Smooth muscle cell (in vitro differentiated cells): Measurements from ENCODE around the gene IL1RAPL2. TPM values are rescaled to one million over a fixed set of nuclear protein-coding genes. Genes with fewer than 3 reads are reported as not detected.

ENCODE experiments used
- DNase-seq: peaks from one replicate; lab custom pipeline; 2025; ENCODE audit not compliant: unreplicated experiment; lab: John Stamatoyannopoulos, UW
- H2AFZ ChIP-seq: fragments of 200-600 bp; sonication (generic); 2 replicates; pipeline ENCODE4 v1.6.0; 2016; ENCODE audit warnings: antibody characterized with exemption, low read depth, mild to moderate bottlenecking
- H3F3A ChIP-seq: fragments of 200-600 bp; sonication (generic); 2 replicates; pipeline ENCODE4 v1.6.0; 2017; ENCODE audit warnings: antibody characterized with exemption, low read depth
- H3K27ac ChIP-seq: fragments of 200-600 bp; sonication (generic); 2 replicates; pipeline ENCODE4 v1.5.1; 2016; ENCODE audit warnings: low read depth, mild to moderate bottlenecking
- H3K27me3 ChIP-seq: fragments of 200-600 bp; sonication (generic); 2 replicates; pipeline ENCODE4 v1.6.1; 2016; ENCODE audit warnings: low read depth, mild to moderate bottlenecking
- H3K36me3 ChIP-seq: fragments of 200-600 bp; sonication (generic); 2 replicates; pipeline ENCODE4 v1.5.1; 2016; ENCODE audit warnings: low read depth
- H3K4me1 ChIP-seq: fragments of 200-600 bp; sonication (generic); 2 replicates; pipeline ENCODE4 v1.5.1; 2016; ENCODE audit warnings: low read depth
- H3K4me2 ChIP-seq: fragments of 200-600 bp; sonication (generic); 2 replicates; pipeline ENCODE4 v1.6.0; 2016; ENCODE audit warnings: mild to moderate bottlenecking
- H3K4me3 ChIP-seq: fragments of 200-600 bp; sonication (generic); 2 replicates; pipeline ENCODE4 v1.5.1; 2016; ENCODE audit warnings: mild to moderate bottlenecking
- H3K79me2 ChIP-seq: fragments of 200-600 bp; sonication (generic); 2 replicates; pipeline ENCODE4 v1.6.0; 2016; ENCODE audit warnings: low read depth, mild to moderate bottlenecking
- H3K9ac ChIP-seq: fragments of 200-600 bp; sonication (generic); 2 replicates; pipeline ENCODE4 v1.6.0; 2016; ENCODE audit warnings: low read depth
- H3K9me3 ChIP-seq: fragments of 200-600 bp; sonication (generic); replicated peaks from 2 replicates; pipeline ENCODE4 v1.5.1; 2016; ENCODE audit warnings: low read depth
- H4K20me1 ChIP-seq: fragments of 200-600 bp; sonication (generic); 2 replicates; pipeline ENCODE4 v1.6.0; 2016; ENCODE audit warnings: low read depth
- CTCF ChIP-seq: fragments of 200-600 bp; sonication (generic); IDR thresholded peaks from 2 replicates; pipeline ENCODE4 v1.5.1; 2017; ENCODE audit warnings: borderline replicate concordance, mild to moderate bottlenecking, antibody characterized with exemption; ENCODE audit not compliant: insufficient read depth, poor library complexity, severe bottlenecking
- WGBS: methylation state at CpG from one replicate; pipeline ENCODE4 v1.1.7; 2016; ENCODE audit warnings: low lambda C conversion rate; 5-methylcytosine and 5-hydroxymethylcytosine counted together
- polyA plus RNA-seq: library from polyadenylated mRNA; unstranded; fragments of >200 nt; fragmentation: Nextera tagmentation; extraction: Ambion mirVana; gene quantifications from 2 replicates; pipeline ENCODE4 v1.2.1, GENCODE V29; 2016
- total RNA-seq: library from RNA; depleted of rRNA; stranded (reverse); fragments of >200 nt; gene quantifications from 2 replicates; pipeline ENCODE4 v1.2.3, GENCODE V29; 2014

Gene IL1RAPL2
- total and polyA plus RNA-seq, 2 experiments from 2014 or later, result not detected

GRCh38 chrX:104618106-104618895 is 52.3 kb downstream of the IL1RAPL2 start:
- Histone ChIP-seq H3K9me3 (no peaks in the 10 kb centered on the region), H2AFZ (no peak overlapping the region), H4K20me1 (no peaks in the 10 kb centered on the region), H3K27ac (no peak overlapping the region), H3K4me1 (no peaks in the 10 kb centered on the region), H3K4me3 (no peak overlapping the region), H3F3A (no peaks in the 10 kb centered on the region), H3K9ac (no peak overlapping the region), H3K79me2 (no peaks in the 10 kb centered on the region), H3K27me3 (no peaks in the 10 kb centered on the region), H3K36me3 (no peaks in the 10 kb centered on the region), H3K4me2 (no peak overlapping the region)
- TF ChIP-seq CTCF, result no peak
- no peak for DNase-seq
- WGBS, result 75% methylated on average over 2 of the region's 2 CpGs

- Histone ChIP-seq H3K36me3 (no peaks in the 10 kb centered on the region), H3K9me3 (no peaks in the 10 kb centered on the region), H3K27me3 (no peaks in the 10 kb centered on the region), H2AFZ (no peak overlapping the region), H3K27ac (no peak overlapping the region), H3K4me3 (no peak overlapping the region), H3K4me1 (no peaks in the 10 kb centered on the region), H3K9ac (no peak overlapping the region), H3K79me2 (no peaks in the 10 kb centered on the region), H3F3A (no peaks in the 10 kb centered on the region), H4K20me1 (no peaks in the 10 kb centered on the region), H3K4me2 (no peak overlapping the region)
- no peak for TF ChIP-seq CTCF
- 63% methylated on average over 1 of the region's 1 CpG for WGBS
- DNase-seq, result no peak
Observed at GRCh38 chrX:104621781-104622180, 55.8 kb downstream of the IL1RAPL2 start.

GRCh38 chrX:104641176-104641575 is 75.2 kb downstream of the IL1RAPL2 start:
- Histone ChIP-seq H2AFZ (no peak overlapping the region), H3K27ac (no peak overlapping the region), H3K4me2 (no peak overlapping the region), H3K36me3 (no peaks in the 10 kb centered on the region), H3K79me2 (no peaks in the 10 kb centered on the region), H3K27me3 (no peaks in the 10 kb centered on the region), H3K9me3 (no peaks in the 10 kb centered on the region), H3K4me3 (no peak overlapping the region), H4K20me1 (no peaks in the 10 kb centered on the region), H3K9ac (no peak overlapping the region), H3F3A (no peaks in the 10 kb centered on the region), H3K4me1 (no peaks in the 10 kb centered on the region)
- no peak for TF ChIP-seq CTCF
- no peak for DNase-seq
- WGBS, result 81% methylated on average over 4 of the region's 4 CpGs

GRCh38 chrX:104647084-104647483 is 81.1 kb downstream of the IL1RAPL2 start:
- Histone ChIP-seq H3K27ac (no peak overlapping the region), H3K4me2 (no peak overlapping the region), H3K4me3 (no peak overlapping the region), H3K36me3 (no peaks in the 10 kb centered on the region), H3K4me1 (no peaks in the 10 kb centered on the region), H3F3A (no peaks in the 10 kb centered on the region), H4K20me1 (no peaks in the 10 kb centered on the region), H3K27me3 (no peaks in the 10 kb centered on the region), H3K9ac (no peak overlapping the region), H3K9me3 (no peaks in the 10 kb centered on the region), H3K79me2 (no peaks in the 10 kb centered on the region), H2AFZ (no peak overlapping the region)
- 80% methylated on average over 5 of the region's 5 CpGs for WGBS
- TF ChIP-seq CTCF, result no peak
- no peak for DNase-seq
